ENCODE data around the gene BTAF1. TPM values are rescaled to one million over a fixed set of nuclear protein-coding genes. Genes with fewer than 3 reads are reported as not detected.

Gene BTAF1
- total and polyA plus RNA-seq, 10 of the 15 experiments (the other 5 are each of a cell fraction or from before 2014, with no cell fraction given): 11.8 to 157 (median 55.5) TPM

DNA sequence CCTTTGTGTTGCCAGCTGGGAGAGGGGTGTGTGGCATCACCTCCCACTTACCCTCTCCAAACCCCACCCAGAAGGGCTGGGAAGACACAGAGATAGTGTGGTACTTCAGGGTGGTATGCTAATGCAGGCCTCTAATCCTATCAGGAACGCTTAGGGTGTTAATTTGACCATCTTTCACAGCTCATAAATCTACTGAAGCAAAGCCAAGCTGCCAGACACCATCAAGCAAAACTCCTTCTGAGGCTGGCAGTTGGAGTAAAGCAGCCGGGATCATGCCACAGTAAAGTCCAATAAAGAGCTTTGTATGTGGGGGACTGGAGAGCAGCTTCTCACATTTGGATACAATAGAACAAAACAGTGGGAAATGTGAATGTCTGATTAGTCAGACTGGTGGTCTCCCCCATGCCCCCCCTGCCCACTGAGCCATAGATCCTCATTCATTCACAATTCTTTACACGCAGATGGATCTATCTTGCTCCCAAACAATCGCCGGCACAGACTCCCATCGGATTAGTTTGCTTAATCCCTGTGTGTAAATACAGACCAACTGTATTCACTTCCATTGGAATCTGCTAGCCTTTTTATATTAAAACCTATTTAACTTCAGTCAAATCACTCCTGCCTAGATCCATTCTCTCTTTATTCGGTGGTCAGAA, 43.9 kb upstream of the BTAF1 start:
- H3K4me2 ChIP-seq (ENCODE audit: control insufficient read depth, insufficient read depth): no peak overlapping the region
- no peak overlapping the region for H3K9ac ChIP-seq (ENCODE audit: control insufficient read depth, insufficient read depth, low read length)
- H3K4me3 ChIP-seq: no peak overlapping the region
- CTCF ChIA-PET: no interaction called here
- BruUV-seq (replicated peaks): no TSS peak
- ATAC-seq: no peak
- H3K4me1 ChIP-seq (ENCODE audit: control insufficient read depth, insufficient read depth, low read length): no peaks in the 10 kb centered on the region
- H2AFZ ChIP-seq (ENCODE audit: control insufficient read depth, low read depth, low read length): no peak overlapping the region
- H4K20me1 ChIP-seq (ENCODE audit: control insufficient read depth, insufficient read depth): no peaks in the 10 kb centered on the region
- H3K27me3 ChIP-seq (replicated peaks in 1 of 2; ENCODE audit: control insufficient read depth in 2 of 2, insufficient read depth in 2 of 2, low read length in 1 of 2): no peaks in the 10 kb centered on the region
- POLR2A ChIA-PET: no interaction called here
- in situ Hi-C loops (cut with MboI): no loop called here
- SMC1A ChIA-PET (ENCODE audit: uncharacterized antibody, unreplicated experiment): no interaction called here
- 61% methylated on average over 7 of the region's 7 CpGs for WGBS (ENCODE audit: insufficient coverage, insufficient replicate concordance, low lambda C conversion rate, missing lambda C conversion rate)
- no peaks in the 10 kb centered on the region for H3K79me2 ChIP-seq (ENCODE audit: control insufficient read depth, insufficient read depth, low read length)
- TF ChIP-seq ZSCAN29 (IDR thresholded peaks at IDR 0.05): no peak
- no peak for TF ChIP-seq HDGF (IDR thresholded peaks at IDR 0.05)
- TF ChIP-seq ZNF217 (IDR thresholded peaks at IDR 0.05): no peak
- TF ChIP-seq, protein P1, sequence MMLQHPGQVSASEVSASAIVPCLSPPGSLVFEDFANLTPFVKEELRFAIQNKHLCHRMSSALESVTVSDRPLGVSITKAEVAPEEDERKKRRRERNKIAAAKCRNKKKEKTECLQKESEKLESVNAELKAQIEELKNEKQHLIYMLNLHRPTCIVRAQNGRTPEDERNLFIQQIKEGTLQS (IDR thresholded peaks at IDR 0.05; ENCODE audit: borderline replicate concordance, extremely low read depth, low read depth, low read length): no peak
- TF ChIP-seq GATAD2B (conservative IDR thresholded peaks at IDR 0.05; ENCODE audit: low read depth): no peak
- TF ChIP-seq, protein P2, sequence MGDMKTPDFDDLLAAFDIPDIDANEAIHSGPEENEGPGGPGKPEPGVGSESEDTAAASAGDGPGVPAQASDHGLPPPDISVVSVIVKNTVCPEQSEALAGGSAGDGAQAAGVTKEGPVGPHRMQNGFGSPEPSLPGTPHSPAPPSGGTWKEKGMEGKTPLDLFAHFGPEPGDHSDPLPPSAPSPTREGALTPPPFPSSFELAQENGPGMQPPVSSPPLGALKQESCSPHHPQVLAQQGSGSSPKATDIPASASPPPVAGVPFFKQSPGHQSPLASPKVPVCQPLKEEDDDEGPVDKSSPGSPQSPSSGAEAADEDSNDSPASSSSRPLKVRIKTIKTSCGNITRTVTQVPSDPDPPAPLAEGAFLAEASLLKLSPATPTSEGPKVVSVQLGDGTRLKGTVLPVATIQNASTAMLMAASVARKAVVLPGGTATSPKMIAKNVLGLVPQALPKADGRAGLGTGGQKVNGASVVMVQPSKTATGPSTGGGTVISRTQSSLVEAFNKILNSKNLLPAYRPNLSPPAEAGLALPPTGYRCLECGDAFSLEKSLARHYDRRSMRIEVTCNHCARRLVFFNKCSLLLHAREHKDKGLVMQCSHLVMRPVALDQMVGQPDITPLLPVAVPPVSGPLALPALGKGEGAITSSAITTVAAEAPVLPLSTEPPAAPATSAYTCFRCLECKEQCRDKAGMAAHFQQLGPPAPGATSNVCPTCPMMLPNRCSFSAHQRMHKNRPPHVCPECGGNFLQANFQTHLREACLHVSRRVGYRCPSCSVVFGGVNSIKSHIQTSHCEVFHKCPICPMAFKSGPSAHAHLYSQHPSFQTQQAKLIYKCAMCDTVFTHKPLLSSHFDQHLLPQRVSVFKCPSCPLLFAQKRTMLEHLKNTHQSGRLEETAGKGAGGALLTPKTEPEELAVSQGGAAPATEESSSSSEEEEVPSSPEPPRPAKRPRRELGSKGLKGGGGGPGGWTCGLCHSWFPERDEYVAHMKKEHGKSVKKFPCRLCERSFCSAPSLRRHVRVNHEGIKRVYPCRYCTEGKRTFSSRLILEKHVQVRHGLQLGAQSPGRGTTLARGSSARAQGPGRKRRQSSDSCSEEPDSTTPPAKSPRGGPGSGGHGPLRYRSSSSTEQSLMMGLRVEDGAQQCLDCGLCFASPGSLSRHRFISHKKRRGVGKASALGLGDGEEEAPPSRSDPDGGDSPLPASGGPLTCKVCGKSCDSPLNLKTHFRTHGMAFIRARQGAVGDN (IDR thresholded peaks at IDR 0.05): no peak
- TF ChIP-seq, protein P3, sequence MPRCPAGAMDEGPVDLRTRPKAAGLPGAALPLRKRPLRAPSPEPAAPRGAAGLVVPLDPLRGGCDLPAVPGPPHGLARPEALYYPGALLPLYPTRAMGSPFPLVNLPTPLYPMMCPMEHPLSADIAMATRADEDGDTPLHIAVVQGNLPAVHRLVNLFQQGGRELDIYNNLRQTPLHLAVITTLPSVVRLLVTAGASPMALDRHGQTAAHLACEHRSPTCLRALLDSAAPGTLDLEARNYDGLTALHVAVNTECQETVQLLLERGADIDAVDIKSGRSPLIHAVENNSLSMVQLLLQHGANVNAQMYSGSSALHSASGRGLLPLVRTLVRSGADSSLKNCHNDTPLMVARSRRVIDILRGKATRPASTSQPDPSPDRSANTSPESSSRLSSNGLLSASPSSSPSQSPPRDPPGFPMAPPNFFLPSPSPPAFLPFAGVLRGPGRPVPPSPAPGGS (IDR thresholded peaks at IDR 0.05; ENCODE audit: borderline replicate concordance, insufficient read depth, low read depth, low read length, poor library complexity, severe bottlenecking): no peak
- no peak for TF ChIP-seq SREBF2 (IDR thresholded peaks at IDR 0.05; ENCODE audit: low read length)
- TF ChIP-seq, protein P4, sequence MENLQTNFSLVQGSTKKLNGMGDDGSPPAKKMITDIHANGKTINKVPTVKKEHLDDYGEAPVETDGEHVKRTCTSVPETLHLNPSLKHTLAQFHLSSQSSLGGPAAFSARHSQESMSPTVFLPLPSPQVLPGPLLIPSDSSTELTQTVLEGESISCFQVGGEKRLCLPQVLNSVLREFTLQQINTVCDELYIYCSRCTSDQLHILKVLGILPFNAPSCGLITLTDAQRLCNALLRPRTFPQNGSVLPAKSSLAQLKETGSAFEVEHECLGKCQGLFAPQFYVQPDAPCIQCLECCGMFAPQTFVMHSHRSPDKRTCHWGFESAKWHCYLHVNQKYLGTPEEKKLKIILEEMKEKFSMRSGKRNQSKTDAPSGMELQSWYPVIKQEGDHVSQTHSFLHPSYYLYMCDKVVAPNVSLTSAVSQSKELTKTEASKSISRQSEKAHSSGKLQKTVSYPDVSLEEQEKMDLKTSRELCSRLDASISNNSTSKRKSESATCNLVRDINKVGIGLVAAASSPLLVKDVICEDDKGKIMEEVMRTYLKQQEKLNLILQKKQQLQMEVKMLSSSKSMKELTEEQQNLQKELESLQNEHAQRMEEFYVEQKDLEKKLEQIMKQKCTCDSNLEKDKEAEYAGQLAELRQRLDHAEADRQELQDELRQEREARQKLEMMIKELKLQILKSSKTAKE (IDR thresholded peaks at IDR 0.05; ENCODE audit: low read depth, poor library complexity, severe bottlenecking): no peak
- RAD21 ChIA-PET (ENCODE audit: unreplicated experiment): no interaction called here
- no peak for FAIRE-seq
- no peak for DNase-seq (ENCODE audit: low read depth, low spot score)
- intact Hi-C loops (cut with micrococcal nuclease; ENCODE audit: unreplicated experiment): no loop called here
- H3K27ac ChIP-seq (ENCODE audit: control insufficient read depth, insufficient read depth): no peak overlapping the region
- no peaks in the 10 kb centered on the region for H3K9me3 ChIP-seq (replicated peaks; ENCODE audit: control insufficient read depth, insufficient read depth, low read length)
- no peaks in the 10 kb centered on the region for H3K36me3 ChIP-seq (ENCODE audit: control insufficient read depth in 2 of 2, insufficient read depth in 2 of 2, low read length in 1 of 2)

Measured in GM12878 (cell line).